H1 (cell line): Measurements from ENCODE around the gene FRRS1L. TPM values are rescaled to one million over a fixed set of nuclear protein-coding genes. Genes with fewer than 3 reads are reported as not detected.

ENCODE experiments used
- CTCF ChIA-PET: fragments of 300-600 bp; sonication (Branson Sonifier 250); formaldehyde crosslinking; loops from one replicate; lab custom pipeline; 2021; ENCODE audit not compliant: partially characterized antibody; lab: Charles Lee
- POLR2A ChIA-PET: fragments of 300-600 bp; sonication (Branson Sonifier 250); formaldehyde crosslinking; loops from one replicate; lab custom pipeline; 2021; ENCODE audit warnings: inconsistent platforms; ENCODE audit not compliant: partially characterized antibody; lab: Charles Lee
- DNase-seq, 2 experiments: peaks; one replicate each; pipeline versions ENCODE4 v3.0.0 to v3.0.0-alpha.2; 2010 to 2022; ENCODE audit warnings: low spot score in 2 of 2, low read depth in 1 of 2, mixed read lengths in 1 of 2
- FAIRE-seq: peaks from 2 replicates; lab custom pipeline; 2011; peaks lifted over from hg19 to GRCh38; lab: Jason Lieb, UNC
- H2AFZ ChIP-seq: 2 replicates; pipeline ENCODE4 v1.8.1; 2012; ENCODE audit warnings: low read length, inconsistent platforms
- H2AK5ac ChIP-seq: 2 replicates; pipeline ENCODE4 v1.6.1; 2013; ENCODE audit warnings: low read depth, low read length
- H2BK120ac ChIP-seq: replicated peaks from 2 replicates; pipeline ENCODE3; 2013; ENCODE audit warnings: low read depth, low read length, inconsistent platforms
- H2BK12ac ChIP-seq: 2 replicates; pipeline ENCODE4 v1.6.1; 2013; ENCODE audit warnings: low read depth, low read length
- H2BK15ac ChIP-seq: 2 replicates; pipeline ENCODE4 v1.6.1; 2013; ENCODE audit warnings: low read length
- H2BK20ac ChIP-seq: 2 replicates; pipeline ENCODE4 v1.6.1; 2013; ENCODE audit warnings: low read length
- H2BK5ac ChIP-seq: 2 replicates; pipeline ENCODE4 v1.6.1; 2013; ENCODE audit warnings: low read depth, low read length
- H3K14ac ChIP-seq: 2 replicates; pipeline ENCODE4 v1.6.1; 2013; ENCODE audit warnings: inconsistent platforms; ENCODE audit not compliant: insufficient read length
- H3K18ac ChIP-seq: 2 replicates; pipeline ENCODE4 v1.6.1; 2013; ENCODE audit warnings: low read length; ENCODE audit errors: extremely low read depth
- H3K23ac ChIP-seq: 2 replicates; pipeline ENCODE4 v1.6.1; 2013; ENCODE audit warnings: inconsistent platforms; ENCODE audit not compliant: insufficient read length
- H3K23me2 ChIP-seq: 2 replicates; pipeline ENCODE4 v1.6.1; 2013; ENCODE audit warnings: low read depth, low read length
- H3K27ac ChIP-seq: 2 replicates; pipeline ENCODE4 v1.6.1; 2011; ENCODE audit warnings: low read depth, low read length, inconsistent platforms
- H3K27me3 ChIP-seq, 4 experiments: replicated peaks in 1 of 4; 1 replicate in 1 of 4; 2 replicates in 3 of 4; pipeline versions ENCODE4 v1.6.1 to v1.8.1; 2011 to 2013; ENCODE audit warnings: low read length in 3 of 4, mild to moderate bottlenecking in 3 of 4, inconsistent platforms in 2 of 4, mixed read lengths in 2 of 4, moderate library complexity in 1 of 4; ENCODE audit not compliant: control insufficient read depth in 3 of 4, insufficient read depth in 3 of 4; ENCODE audit errors: extremely low read depth in 1 of 4
- H3K36me3 ChIP-seq, 4 experiments: 2 replicates each; pipeline versions ENCODE4 v1.6.1 to v1.8.1; 2011 to 2013; ENCODE audit warnings: mild to moderate bottlenecking in 4 of 4, low read length in 3 of 4, moderate library complexity in 2 of 4, control low read depth in 1 of 4, inconsistent platforms in 1 of 4; ENCODE audit not compliant: insufficient read depth in 4 of 4, control insufficient read depth in 2 of 4
- H3K4ac ChIP-seq: replicated peaks from 2 replicates; pipeline ENCODE3; 2013; ENCODE audit warnings: low read length, low read depth, mixed read lengths, inconsistent platforms; ENCODE audit not compliant: insufficient read length
- H3K4me1 ChIP-seq, 4 experiments: replicated peaks in 1 of 4; 1 replicate in 1 of 4; 2 replicates in 3 of 4; pipeline versions ENCODE4 v1.6.1 to v1.8.1; 2011 to 2013; ENCODE audit warnings: low read length in 3 of 4, inconsistent platforms in 2 of 4, mixed read lengths in 1 of 4; ENCODE audit not compliant: insufficient read depth in 4 of 4, control insufficient read depth in 3 of 4
- H3K4me2 ChIP-seq, 2 experiments: 2 replicates each; pipeline versions ENCODE4 v1.6.1 to v1.8.1; 2011 to 2013; ENCODE audit warnings: low read depth in 2 of 2, low read length in 2 of 2, control low read depth in 1 of 2, inconsistent platforms in 1 of 2, mild to moderate bottlenecking in 1 of 2; ENCODE audit not compliant: insufficient read depth in 1 of 2
- H3K4me3 ChIP-seq, 4 experiments: fragments of 200-600, 300-600 bp in 1 of 4; sonication (generic), shearing (Covaris generic), sonication (Bioruptor Twin) in 1 of 4; 2 replicates each; pipeline versions ENCODE4 v1.5.1 to v1.8.1; 2011 to 2016; ENCODE audit warnings: low read length in 4 of 4, low read depth in 3 of 4, control low read depth in 2 of 4, inconsistent platforms in 2 of 4, mild to moderate bottlenecking in 2 of 4, mixed read lengths in 1 of 4, moderate library complexity in 1 of 4; ENCODE audit not compliant: insufficient read depth in 2 of 4; ENCODE audit errors: extremely low read depth in 1 of 4
- H3K56ac ChIP-seq: replicated peaks from 2 replicates; pipeline ENCODE3; 2013; ENCODE audit warnings: low read depth, mild to moderate bottlenecking, mixed read lengths, low read length, inconsistent platforms; ENCODE audit not compliant: insufficient read length
- H3K79me1 ChIP-seq: 2 replicates; pipeline ENCODE4 v1.6.1; 2013; ENCODE audit warnings: low read depth, low read length, control low read depth
- H3K79me2 ChIP-seq, 2 experiments: 2 replicates each; pipeline versions ENCODE4 v1.6.1 to v1.8.1; 2012 to 2013; ENCODE audit warnings: low read length in 2 of 2, mild to moderate bottlenecking in 2 of 2, inconsistent platforms in 1 of 2; ENCODE audit not compliant: insufficient read depth in 2 of 2, control insufficient read depth in 1 of 2
- H3K9ac ChIP-seq, 4 experiments: replicated peaks in 1 of 4; 1 replicate in 1 of 4; 2 replicates in 3 of 4; pipeline versions ENCODE4 v1.6.1 to v1.8.1; 2011 to 2013; ENCODE audit warnings: low read depth in 3 of 4, low read length in 3 of 4, control low read depth in 2 of 4, mild to moderate bottlenecking in 2 of 4, moderate library complexity in 2 of 4, inconsistent platforms in 1 of 4; ENCODE audit errors: extremely low read depth in 1 of 4
- H3K9me3 ChIP-seq, 2 experiments: 2 replicates each; pipeline versions ENCODE4 v1.6.1 to v1.8.1; 2012 to 2013; ENCODE audit warnings: mild to moderate bottlenecking in 2 of 2, moderate library complexity in 2 of 2, control low read depth in 1 of 2, inconsistent platforms in 1 of 2, low read depth in 1 of 2, low read length in 1 of 2, mixed read lengths in 1 of 2; ENCODE audit not compliant: insufficient read depth in 2 of 2
- H4K20me1 ChIP-seq, 2 experiments: replicated peaks in 1 of 2; 2 replicates each; pipeline versions ENCODE3 to v1.8.1; 2011 to 2013; ENCODE audit warnings: inconsistent platforms in 2 of 2, low read length in 2 of 2, mild to moderate bottlenecking in 1 of 2; ENCODE audit not compliant: insufficient read depth in 2 of 2, control insufficient read depth in 1 of 2
- H4K5ac ChIP-seq: 2 replicates; pipeline ENCODE4 v1.6.1; 2013; ENCODE audit warnings: low read length, low read depth, mixed read lengths, inconsistent platforms; ENCODE audit not compliant: insufficient read length
- H4K8ac ChIP-seq: 2 replicates; pipeline ENCODE4 v1.8.0; 2013; ENCODE audit warnings: mild to moderate bottlenecking, moderate library complexity, low read length, inconsistent platforms; ENCODE audit not compliant: insufficient read depth; ENCODE audit errors: extremely low read depth
- H4K91ac ChIP-seq: replicated peaks from 2 replicates; pipeline ENCODE3; 2013; ENCODE audit warnings: low read length, mixed read lengths, inconsistent platforms; ENCODE audit not compliant: insufficient read length
- ASH2L ChIP-seq: fragments of 200-600, 300-600 bp; sonication (generic); IDR thresholded peaks from one replicate; pipeline ENCODE4 v1.7.1; 2017; ENCODE audit warnings: low read length
- CEBPB ChIP-seq: IDR thresholded peaks from 2 replicates; pipeline ENCODE4 v1.6.1; 2012; ENCODE audit warnings: low read depth, low read length
- CHD2 ChIP-seq: IDR thresholded peaks from 2 replicates; pipeline ENCODE4 v1.6.1; 2012; ENCODE audit warnings: low read length, improper control_type of control experiment
- JUN ChIP-seq: IDR thresholded peaks from 2 replicates; pipeline ENCODE4 v1.6.1; 2011; ENCODE audit warnings: low read depth, mild to moderate bottlenecking, improper control_type of control experiment, low read length
- KDM5A ChIP-seq: fragments of 200-600 bp; IDR thresholded peaks from 2 replicates; pipeline ENCODE4 v1.7.1; 2012; ENCODE audit warnings: mild to moderate bottlenecking, low read length, inconsistent platforms, mixed read lengths
- POLR2A ChIP-seq, 2 experiments: IDR thresholded peaks; 1 replicate in 1 of 2; 2 replicates in 1 of 2; pipeline ENCODE4 v1.6.1; 2011; ENCODE audit warnings: low read depth in 2 of 2, low read length in 2 of 2, mild to moderate bottlenecking in 2 of 2; ENCODE audit errors: control extremely low read depth in 1 of 2
- SIRT6 ChIP-seq: IDR thresholded peaks from one replicate; pipeline ENCODE4 v1.7.1; 2012; ENCODE audit warnings: low read length, inconsistent platforms
- TBP ChIP-seq: IDR thresholded peaks from 2 replicates; pipeline ENCODE4 v1.6.1; 2011; ENCODE audit warnings: low read depth, low read length, improper control_type of control experiment
- USF2 ChIP-seq: IDR thresholded peaks from 2 replicates; pipeline ENCODE4 v1.6.1; 2011; ENCODE audit warnings: low read length, improper control_type of control experiment
- WGBS, 2 experiments: shearing (Covaris generic) in 1 of 2; methylation state at CpG; one replicate each; pipeline versions ENCODE4 v1.1.6 to v1.1.7; 2013 to 2015; ENCODE audit warnings: low lambda C conversion rate in 2 of 2, mixed read lengths in 2 of 2, inconsistent platforms in 1 of 2, low coverage in 1 of 2, missing lambda C conversion rate in 1 of 2; ENCODE audit not compliant: insufficient replicate concordance in 2 of 2, insufficient coverage in 1 of 2, insufficient read length in 1 of 2; ENCODE audit errors: extremely low coverage in 1 of 2, missing lambda C conversion rate in 1 of 2; 5-methylcytosine and 5-hydroxymethylcytosine counted together
- polyA plus RNA-seq, 7 experiments: library from polyadenylated mRNA; depleted of rRNA in 3 of 7; stranded (reverse) in 5 of 7; unstranded in 2 of 7; fragments of >200 nt in 5 of 7; fragments of 200-250 nt in 2 of 7; gene quantifications; 1 replicate in 5 of 7; 2 replicates in 1 of 7; 4 replicates in 1 of 7; pipeline versions ENCODE4 v1.2.1 to v1.2.3, GENCODE V29; 2011 to 2013; ENCODE audit warnings: missing spikeins in 2 of 7, mixed read lengths in 2 of 7
- total RNA-seq: library from RNA; stranded (reverse); fragmentation: NEBNext Ultra II Directional; extraction: Animal tissue kit (Norgen Biotek cat#: 25700); gene quantifications from 2 replicates; pipeline ENCODE4 v1.2.1, GENCODE V29; 2021
- TF ChIP-seq, protein P1 (sequence below): IDR thresholded peaks from 2 replicates; pipeline ENCODE4 v1.6.1; 2012; ENCODE audit warnings: low read length, inconsistent platforms
- TF ChIP-seq, protein P2 (sequence below): IDR thresholded peaks from 2 replicates; pipeline ENCODE4 v1.6.1; 2011; ENCODE audit warnings: low read depth, mild to moderate bottlenecking, low read length; ENCODE audit not compliant: insufficient read depth

The FRRS1L gene
- total and polyA plus RNA-seq, 2 of the 8 experiments (the other 6 are each of a cell fraction or from before 2014, with no cell fraction given), result 1.0 to 2.2 TPM

DNA sequence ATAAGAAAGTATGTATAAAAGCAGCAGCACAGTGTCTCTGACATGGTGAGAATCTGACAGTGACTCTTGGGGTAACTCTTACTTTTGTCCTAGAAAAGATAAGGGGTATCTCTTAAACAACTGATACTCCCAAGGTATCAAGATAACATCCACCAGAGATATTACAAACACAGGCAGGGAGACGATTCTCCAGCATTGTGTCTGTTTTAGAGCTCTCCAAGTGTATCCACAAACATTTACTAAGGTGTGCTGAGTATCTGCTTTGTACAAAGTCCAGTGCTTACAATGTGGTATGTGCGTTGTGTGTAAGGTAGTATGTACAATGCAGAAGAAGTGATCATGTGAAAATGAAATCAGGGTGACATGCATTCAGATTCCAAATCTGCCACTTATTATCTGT lies 42.9 kb downstream of the FRRS1L start:
- no peak overlapping the region for H3K27ac ChIP-seq
- no peak overlapping the region for H3K23ac ChIP-seq
- H3K79me1 ChIP-seq, result peaks cover 5% of the 10 kb centered on the region; the same call in 1 of the 2 replicates
- H2BK15ac ChIP-seq, result no peak overlapping the region
- H2AFZ ChIP-seq, result no peak overlapping the region
- H3K79me2 ChIP-seq, result peaks cover 3 to 5% of the 10 kb centered on the region in 2 experiments; a peak in 2 of 4 replicates
- no peaks in the 10 kb centered on the region for H3K9me3 ChIP-seq
- POLR2A ChIA-PET, result interaction anchor here (1.1 to 1.2 kb wide), 2 partner anchors 9 to 100 kb away, joined by 3 read pairs; no protein-coding TSS in a partner anchor
- H3K27me3 ChIP-seq, result no peaks in the 10 kb centered on the region
- CTCF ChIA-PET, result interaction anchor here (0.6 to 2.8 kb wide), 3 partner anchors 11 to 222 kb away, joined by 3 to 9 read pairs (median 4); no protein-coding TSS in a partner anchor
- no peak overlapping the region for H2BK20ac ChIP-seq
- no peak overlapping the region for H3K4me3 ChIP-seq
- no peak overlapping the region for H4K8ac ChIP-seq
- no peak overlapping the region for H4K91ac ChIP-seq
- no peak for FAIRE-seq
- DNase-seq, result no peak
- H3K4ac ChIP-seq, result no peak overlapping the region
- H3K4me2 ChIP-seq, result no peak overlapping the region
- no peaks in the 10 kb centered on the region for H4K20me1 ChIP-seq
- no peaks in the 10 kb centered on the region for H3K36me3 ChIP-seq
- no peak overlapping the region for H3K18ac ChIP-seq
- 89% methylated on average over 2 of the region's 2 CpGs; no CpG with 5 or more reads in 1 of the 2 experiments for WGBS, 2 experiments
- H3K56ac ChIP-seq, result no peak overlapping the region
- peaks cover 7 to 11% (median 8%) of the 10 kb centered on the region in 4 experiments; a peak in 6 of 7 replicates for H3K4me1 ChIP-seq
- H2BK120ac ChIP-seq, result no peak overlapping the region
- H3K23me2 ChIP-seq, result peaks cover 2% of the 10 kb centered on the region; the same call in 1 of the 2 replicates
- H4K5ac ChIP-seq, result no peak overlapping the region
- H3K9ac ChIP-seq, result no peak overlapping the region
- H2BK5ac ChIP-seq, result no peak overlapping the region
- no peak overlapping the region for H3K14ac ChIP-seq
- no peak overlapping the region for H2BK12ac ChIP-seq
- no peak overlapping the region for H2AK5ac ChIP-seq
- TF ChIP-seq TBP, result no peak
- TF ChIP-seq, protein P1, sequence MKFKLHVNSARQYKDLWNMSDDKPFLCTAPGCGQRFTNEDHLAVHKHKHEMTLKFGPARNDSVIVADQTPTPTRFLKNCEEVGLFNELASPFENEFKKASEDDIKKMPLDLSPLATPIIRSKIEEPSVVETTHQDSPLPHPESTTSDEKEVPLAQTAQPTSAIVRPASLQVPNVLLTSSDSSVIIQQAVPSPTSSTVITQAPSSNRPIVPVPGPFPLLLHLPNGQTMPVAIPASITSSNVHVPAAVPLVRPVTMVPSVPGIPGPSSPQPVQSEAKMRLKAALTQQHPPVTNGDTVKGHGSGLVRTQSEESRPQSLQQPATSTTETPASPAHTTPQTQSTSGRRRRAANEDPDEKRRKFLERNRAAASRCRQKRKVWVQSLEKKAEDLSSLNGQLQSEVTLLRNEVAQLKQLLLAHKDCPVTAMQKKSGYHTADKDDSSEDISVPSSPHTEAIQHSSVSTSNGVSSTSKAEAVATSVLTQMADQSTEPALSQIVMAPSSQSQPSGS, result no peak
- no peak for TF ChIP-seq CHD2
- TF ChIP-seq ASH2L, result no peak
- TF ChIP-seq POLR2A (IDR thresholded peaks at IDR 0.05; ENCODE audit: control extremely low read depth in 1 of 2, low read depth in 2 of 2, low read length in 2 of 2), result no peak
- no peak for TF ChIP-seq KDM5A
- TF ChIP-seq SIRT6, result no peak
- TF ChIP-seq, protein P2, sequence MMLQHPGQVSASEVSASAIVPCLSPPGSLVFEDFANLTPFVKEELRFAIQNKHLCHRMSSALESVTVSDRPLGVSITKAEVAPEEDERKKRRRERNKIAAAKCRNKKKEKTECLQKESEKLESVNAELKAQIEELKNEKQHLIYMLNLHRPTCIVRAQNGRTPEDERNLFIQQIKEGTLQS, result no peak
- no peak for TF ChIP-seq USF2
- TF ChIP-seq JUN, result no peak
- TF ChIP-seq CEBPB, result no peak
